GM18498 (cell line): ENCODE results near the gene MAIP1.

Experiments used
- ATAC-seq: cut with Tn5 transposase; IDR thresholded peaks from one replicate; pipeline ENCODE4 v1.9.1; 2021; ENCODE audit warnings: mild to moderate bottlenecking, moderate library complexity; ENCODE audit not compliant: unreplicated experiment

MAIP1 gene

GRCh38 chr2:199988151-199988550 is 32.8 kb downstream of the MAIP1 start:
- ATAC-seq: no peak

GRCh38 chr2:199989822-199990221 is 34.4 kb downstream of the MAIP1 start:
- no peak for ATAC-seq

- no peak for ATAC-seq
These were observed 36.3 kb downstream of the MAIP1 start for GRCh38 chr2:199991691-199992090.

GRCh38 chr2:199992296-199992695 is 36.9 kb downstream of the MAIP1 start:
- ATAC-seq: no peak

GRCh38 chr2:199994371-199994770 is 39.0 kb downstream of the MAIP1 start:
- ATAC-seq: no peak

DNA sequence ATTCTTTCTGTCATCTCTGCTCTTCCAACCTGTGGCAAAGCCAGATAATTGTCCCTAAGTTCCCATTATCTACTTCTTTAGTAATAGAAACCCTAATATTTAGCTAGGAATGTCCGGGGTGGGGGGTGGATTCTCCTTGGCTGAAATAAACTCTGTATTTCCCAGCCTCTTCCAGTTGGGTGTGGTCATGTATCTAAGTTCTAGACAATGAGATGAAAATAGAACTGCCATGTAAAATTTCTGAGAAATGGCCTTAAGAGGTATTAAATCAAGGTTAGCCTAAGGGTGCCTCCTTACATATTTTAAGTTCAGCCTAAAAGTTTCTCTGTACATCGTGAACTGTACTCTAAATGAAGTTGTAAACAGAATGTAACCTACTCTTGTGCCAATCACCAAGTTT is 39.5 kb downstream of the MAIP1 start:
- ATAC-seq: no peak

DNA sequence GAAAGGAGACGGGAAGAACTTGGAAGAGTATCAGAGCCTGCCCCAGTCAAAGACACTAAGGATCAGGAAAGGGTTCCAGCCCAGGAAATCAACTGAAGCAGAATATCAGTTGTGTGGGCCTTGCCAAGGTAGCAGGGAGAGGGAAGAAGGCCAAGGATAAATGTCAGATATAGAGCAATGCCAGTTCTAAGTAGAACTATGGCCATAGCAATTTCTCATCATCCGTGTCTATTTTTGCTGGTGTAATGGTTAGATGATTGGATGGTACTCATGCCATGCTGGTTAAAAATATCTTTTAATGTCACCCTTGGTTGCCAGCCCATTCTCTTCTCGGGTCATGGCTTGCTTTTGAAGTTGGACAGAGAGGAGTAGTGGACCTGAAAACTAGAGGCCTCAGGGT is 41.9 kb downstream of the MAIP1 start:
- no peak for ATAC-seq

DNA sequence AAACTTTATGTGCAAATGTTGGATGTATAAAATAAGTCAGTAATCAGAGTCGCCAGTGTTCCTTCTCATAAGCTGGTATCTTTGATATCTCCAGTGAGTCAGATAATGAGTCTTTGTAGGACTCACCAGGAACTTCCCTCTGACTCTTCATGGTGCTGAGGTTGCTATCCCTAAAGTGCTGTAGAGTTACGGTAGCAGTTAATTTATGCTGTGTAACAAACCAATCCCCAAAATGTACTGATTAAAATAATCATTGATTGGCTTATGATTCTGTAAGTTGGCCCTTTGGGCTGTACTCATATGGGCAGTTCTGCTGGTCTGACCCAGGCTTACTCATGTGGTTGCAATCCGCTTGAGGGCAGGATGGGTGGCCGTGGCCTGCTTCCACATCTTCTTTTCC is 43.8 kb downstream of the MAIP1 start:
- no peak for ATAC-seq

- no peak for ATAC-seq
These were observed 45.2 kb downstream of the MAIP1 start for GRCh38 chr2:200000444-200001163.

GRCh38 chr2:200003444-200003843 is 48.1 kb downstream of the MAIP1 start:
- no peak for ATAC-seq

DNA sequence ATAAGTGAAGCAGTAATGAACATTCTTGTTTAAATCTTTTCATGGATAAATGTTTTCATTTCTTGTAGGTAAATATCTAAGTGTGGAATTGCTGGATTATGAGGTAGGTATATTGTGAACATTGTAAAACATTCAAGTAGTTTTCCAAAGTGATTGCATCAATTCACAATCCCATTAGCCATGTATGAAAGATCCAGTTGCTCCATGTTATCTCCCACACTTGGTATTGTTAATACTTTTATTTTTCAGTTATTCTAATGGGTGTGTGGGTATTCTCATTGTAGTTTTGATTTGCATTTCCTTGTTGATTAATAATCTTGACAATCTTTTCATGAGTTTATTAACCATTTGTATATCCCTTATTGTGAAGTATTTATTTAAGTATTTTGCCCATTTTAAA is 50.3 kb downstream of the MAIP1 start:
- no peak for ATAC-seq

GRCh38 chr2:200007306-200007705 is 51.9 kb downstream of the MAIP1 start:
- no peak for ATAC-seq

- no peak for ATAC-seq
These were observed 57.0 kb downstream of the MAIP1 start for GRCh38 chr2:200012401-200012800.
